HepG2 (cell line): ENCODE results near the gene RSKR. TPM values are rescaled to one million over a fixed set of nuclear protein-coding genes. Genes with fewer than 3 reads are reported as not detected.

ENCODE experiments used
- PLRG1 ChIP-seq: fragments of 450-650 bp; conservative IDR thresholded peaks from 2 replicates; pipeline ENCODE4 v1.6.1; 2016
- RFX5 ChIP-seq: IDR thresholded peaks from 2 replicates; pipeline ENCODE4 v1.6.1; 2011; ENCODE audit warnings: low read depth, low read length, improper control_type of control experiment
- TEAD3 ChIP-seq: optimal IDR thresholded peaks from 2 replicates; pipeline ENCODE3; 2016; ENCODE audit warnings: borderline replicate concordance
- ZFX ChIP-seq: sonication (generic); formaldehyde crosslinking; IDR thresholded peaks from 2 replicates; pipeline ENCODE4 v1.4.0; 2020; ENCODE audit warnings: mild to moderate bottlenecking, low read depth, missing genetic modification reagents, moderate library complexity
- ZNF329 ChIP-seq: sonication (generic); formaldehyde crosslinking; IDR thresholded peaks from 2 replicates; pipeline ENCODE4 v1.9.0; 2021; ENCODE audit warnings: low read depth, mild to moderate bottlenecking, missing genetic modification reagents
- ZNF441 ChIP-seq: sonication (generic); formaldehyde crosslinking; IDR thresholded peaks from 2 replicates; pipeline ENCODE4 v1.7.0; 2021; ENCODE audit warnings: missing genetic modification reagents, borderline replicate concordance
- ZNF446 ChIP-seq: sonication (generic); formaldehyde crosslinking; IDR thresholded peaks from 2 replicates; pipeline ENCODE4 v1.5.0; 2020; ENCODE audit warnings: mild to moderate bottlenecking, missing genetic modification reagents
- ZNF460 ChIP-seq: sonication (generic); formaldehyde crosslinking; IDR thresholded peaks from 2 replicates; pipeline ENCODE4 v1.5.1; 2020; ENCODE audit warnings: missing genetic modification reagents, mild to moderate bottlenecking, borderline replicate concordance
- ZNF619 ChIP-seq: sonication (generic); formaldehyde crosslinking; IDR thresholded peaks from 2 replicates; pipeline ENCODE4 v1.4.0; 2020; ENCODE audit warnings: mild to moderate bottlenecking, missing genetic modification reagents
- ZNF709 ChIP-seq: sonication (generic); formaldehyde crosslinking; IDR thresholded peaks from 2 replicates; pipeline ENCODE4 v1.5.0; 2020; ENCODE audit warnings: mild to moderate bottlenecking, missing genetic modification reagents
- ZNF761 ChIP-seq: sonication (generic); formaldehyde crosslinking; conservative IDR thresholded peaks from 2 replicates; pipeline ENCODE4 v1.4.0; 2020; ENCODE audit warnings: mild to moderate bottlenecking, missing genetic modification reagents
- ZNF816 ChIP-seq: sonication (generic); formaldehyde crosslinking; IDR thresholded peaks from 2 replicates; pipeline ENCODE4 v1.8.0; 2022; ENCODE audit warnings: missing genetic modification reagents, mild to moderate bottlenecking, borderline replicate concordance
- polyA plus RNA-seq, 8 experiments: library from polyadenylated mRNA; depleted of rRNA in 3 of 8; stranded (reverse) in 7 of 8; unstranded in 1 of 8; fragments of >200 nt; fragmentation: Illumina TruSeq in 4 of 8; extraction: Trizol in 4 of 8; gene quantifications; 2 replicates each; pipeline versions ENCODE4 v1.2.1 to v1.2.3, GENCODE V29; 2011 to 2016; ENCODE audit warnings: low read depth in 4 of 8, missing spikeins in 1 of 8, mixed read lengths in 1 of 8; ENCODE audit not compliant: insufficient read depth in 1 of 8
- total RNA-seq, 5 experiments: library from RNA; depleted of rRNA; stranded (reverse); fragments of >200 nt; fragmentation: Illumina TruSeq; extraction: Trizol; gene quantifications; 2 replicates each; pipeline ENCODE4 v1.2.3, GENCODE V29; 2016; ENCODE audit warnings: low read depth in 1 of 5
- TF ChIP-seq, protein P1 (sequence below): IDR thresholded peaks from 2 replicates; pipeline ENCODE4 v1.6.1; 2016; ENCODE audit warnings: mild to moderate bottlenecking
- TF ChIP-seq, protein P2 (sequence below): sonication (generic); formaldehyde crosslinking; IDR thresholded peaks from 2 replicates; pipeline ENCODE4 v1.4.0; 2020; ENCODE audit warnings: missing genetic modification reagents, borderline replicate concordance
- TF ChIP-seq, protein P3 (sequence below), 2 experiments: IDR thresholded peaks; 2 replicates each; pipeline ENCODE4 v1.6.1; 2011 to 2012; ENCODE audit warnings: low read length in 2 of 2, borderline replicate concordance in 1 of 2, low read depth in 1 of 2, mild to moderate bottlenecking in 1 of 2, moderate library complexity in 1 of 2
- TF ChIP-seq, protein P4 (sequence below): sonication (generic); formaldehyde crosslinking; IDR thresholded peaks from 2 replicates; pipeline ENCODE4 v1.5.1; 2020; ENCODE audit warnings: missing genetic modification reagents, mild to moderate bottlenecking, borderline replicate concordance
- TF ChIP-seq, protein P5 (sequence below): sonication (generic); formaldehyde crosslinking; IDR thresholded peaks from 2 replicates; pipeline ENCODE4 v1.4.0; 2020; ENCODE audit warnings: missing genetic modification reagents
- TF ChIP-seq, protein P6 (sequence below): IDR thresholded peaks from 2 replicates; pipeline ENCODE4 v1.6.1; 2016; ENCODE audit warnings: missing genetic modification reagents, missing compliant biosample characterization

Gene RSKR
- total and polyA plus RNA-seq, 2 of the 13 experiments (the other 11 are each of a cell fraction or from before 2014, with no cell fraction given), result 5.0 to 10.4 TPM

DNA sequence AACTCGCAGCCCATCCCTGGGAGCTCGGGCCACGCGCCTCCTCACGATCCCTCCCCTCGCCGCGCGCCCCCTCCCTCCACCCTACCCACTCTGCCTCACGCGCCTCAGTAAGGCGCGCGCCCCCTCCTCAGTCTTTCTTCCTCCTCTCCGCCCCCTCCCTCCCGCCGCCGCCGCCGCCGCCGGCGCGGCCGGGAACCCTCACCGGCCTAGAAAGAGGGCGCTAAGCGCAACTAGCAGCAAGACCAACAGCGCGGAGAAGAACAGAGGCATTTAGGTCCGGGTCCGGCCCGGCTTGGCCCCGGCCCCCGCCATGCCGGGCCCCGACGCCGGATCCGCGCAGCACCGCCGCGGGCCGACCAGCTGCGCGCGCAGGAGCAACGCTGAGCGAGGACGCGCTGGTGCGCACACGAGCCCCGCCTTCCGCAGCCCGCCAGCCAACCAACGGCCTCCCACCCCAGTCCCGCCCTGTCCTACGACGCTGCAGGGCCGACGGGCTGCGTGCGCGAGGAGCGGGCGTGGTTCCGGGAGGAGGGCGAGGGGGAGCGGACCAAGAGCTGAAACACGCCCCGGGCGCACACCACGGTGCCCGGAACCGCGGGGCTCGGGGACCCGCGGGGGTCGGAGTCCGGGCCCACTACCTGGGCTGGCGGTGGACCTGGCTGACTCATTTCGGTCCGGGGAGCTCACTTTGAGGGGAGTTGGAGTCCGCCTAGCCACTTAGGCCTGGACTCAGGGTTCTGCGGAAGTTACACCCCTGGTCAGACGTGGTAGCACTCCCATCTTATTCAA lies 31.0 kb upstream of the RSKR start, which contains the start of gene BLTP2 (continued):
- TF ChIP-seq ZNF816 (CRISPR knock-in tag) (peak; percentile 83; the same call in 1 of the 2 replicates), TEAD3 (CRISPR knock-in tag) (peak; percentile 33), PLRG1 (no peak), ZNF446 (CRISPR knock-in tag) (no peak), ZNF709 (CRISPR knock-in tag) (no peak; the same call in 1 of the 2 replicates), ZNF329 (CRISPR knock-in tag) (peak; percentile 72; the same call in 1 of the 2 replicates), ZNF761 (CRISPR knock-in tag) (peak; percentile 82), RFX5 (no peak), ZNF619 (CRISPR knock-in tag) (no peak), ZNF441 (CRISPR knock-in tag) (peak; percentile 82), ZNF460 (CRISPR knock-in tag) (no peak), ZFX (CRISPR knock-in tag) (no peak; the same call in none of the 2 replicates)
- TF ChIP-seq, protein P1, sequence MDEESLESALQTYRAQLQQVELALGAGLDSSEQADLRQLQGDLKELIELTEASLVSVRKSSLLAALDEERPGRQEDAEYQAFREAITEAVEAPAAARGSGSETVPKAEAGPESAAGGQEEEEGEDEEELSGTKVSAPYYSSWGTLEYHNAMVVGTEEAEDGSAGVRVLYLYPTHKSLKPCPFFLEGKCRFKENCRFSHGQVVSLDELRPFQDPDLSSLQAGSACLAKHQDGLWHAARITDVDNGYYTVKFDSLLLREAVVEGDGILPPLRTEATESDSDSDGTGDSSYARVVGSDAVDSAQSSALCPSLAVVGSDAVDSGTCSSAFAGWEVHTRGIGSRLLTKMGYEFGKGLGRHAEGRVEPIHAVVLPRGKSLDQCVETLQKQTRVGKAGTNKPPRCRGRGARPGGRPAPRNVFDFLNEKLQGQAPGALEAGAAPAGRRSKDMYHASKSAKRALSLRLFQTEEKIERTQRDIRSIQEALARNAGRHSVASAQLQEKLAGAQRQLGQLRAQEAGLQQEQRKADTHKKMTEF (CRISPR knock-in tag), result peak; percentile 73; the same call in 1 of the 2 replicates
- TF ChIP-seq, protein P2, sequence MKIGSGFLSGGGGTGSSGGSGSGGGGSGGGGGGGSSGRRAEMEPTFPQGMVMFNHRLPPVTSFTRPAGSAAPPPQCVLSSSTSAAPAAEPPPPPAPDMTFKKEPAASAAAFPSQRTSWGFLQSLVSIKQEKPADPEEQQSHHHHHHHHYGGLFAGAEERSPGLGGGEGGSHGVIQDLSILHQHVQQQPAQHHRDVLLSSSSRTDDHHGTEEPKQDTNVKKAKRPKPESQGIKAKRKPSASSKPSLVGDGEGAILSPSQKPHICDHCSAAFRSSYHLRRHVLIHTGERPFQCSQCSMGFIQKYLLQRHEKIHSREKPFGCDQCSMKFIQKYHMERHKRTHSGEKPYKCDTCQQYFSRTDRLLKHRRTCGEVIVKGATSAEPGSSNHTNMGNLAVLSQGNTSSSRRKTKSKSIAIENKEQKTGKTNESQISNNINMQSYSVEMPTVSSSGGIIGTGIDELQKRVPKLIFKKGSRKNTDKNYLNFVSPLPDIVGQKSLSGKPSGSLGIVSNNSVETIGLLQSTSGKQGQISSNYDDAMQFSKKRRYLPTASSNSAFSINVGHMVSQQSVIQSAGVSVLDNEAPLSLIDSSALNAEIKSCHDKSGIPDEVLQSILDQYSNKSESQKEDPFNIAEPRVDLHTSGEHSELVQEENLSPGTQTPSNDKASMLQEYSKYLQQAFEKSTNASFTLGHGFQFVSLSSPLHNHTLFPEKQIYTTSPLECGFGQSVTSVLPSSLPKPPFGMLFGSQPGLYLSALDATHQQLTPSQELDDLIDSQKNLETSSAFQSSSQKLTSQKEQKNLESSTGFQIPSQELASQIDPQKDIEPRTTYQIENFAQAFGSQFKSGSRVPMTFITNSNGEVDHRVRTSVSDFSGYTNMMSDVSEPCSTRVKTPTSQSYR (CRISPR knock-in tag), result no peak
- TF ChIP-seq, protein P3, sequence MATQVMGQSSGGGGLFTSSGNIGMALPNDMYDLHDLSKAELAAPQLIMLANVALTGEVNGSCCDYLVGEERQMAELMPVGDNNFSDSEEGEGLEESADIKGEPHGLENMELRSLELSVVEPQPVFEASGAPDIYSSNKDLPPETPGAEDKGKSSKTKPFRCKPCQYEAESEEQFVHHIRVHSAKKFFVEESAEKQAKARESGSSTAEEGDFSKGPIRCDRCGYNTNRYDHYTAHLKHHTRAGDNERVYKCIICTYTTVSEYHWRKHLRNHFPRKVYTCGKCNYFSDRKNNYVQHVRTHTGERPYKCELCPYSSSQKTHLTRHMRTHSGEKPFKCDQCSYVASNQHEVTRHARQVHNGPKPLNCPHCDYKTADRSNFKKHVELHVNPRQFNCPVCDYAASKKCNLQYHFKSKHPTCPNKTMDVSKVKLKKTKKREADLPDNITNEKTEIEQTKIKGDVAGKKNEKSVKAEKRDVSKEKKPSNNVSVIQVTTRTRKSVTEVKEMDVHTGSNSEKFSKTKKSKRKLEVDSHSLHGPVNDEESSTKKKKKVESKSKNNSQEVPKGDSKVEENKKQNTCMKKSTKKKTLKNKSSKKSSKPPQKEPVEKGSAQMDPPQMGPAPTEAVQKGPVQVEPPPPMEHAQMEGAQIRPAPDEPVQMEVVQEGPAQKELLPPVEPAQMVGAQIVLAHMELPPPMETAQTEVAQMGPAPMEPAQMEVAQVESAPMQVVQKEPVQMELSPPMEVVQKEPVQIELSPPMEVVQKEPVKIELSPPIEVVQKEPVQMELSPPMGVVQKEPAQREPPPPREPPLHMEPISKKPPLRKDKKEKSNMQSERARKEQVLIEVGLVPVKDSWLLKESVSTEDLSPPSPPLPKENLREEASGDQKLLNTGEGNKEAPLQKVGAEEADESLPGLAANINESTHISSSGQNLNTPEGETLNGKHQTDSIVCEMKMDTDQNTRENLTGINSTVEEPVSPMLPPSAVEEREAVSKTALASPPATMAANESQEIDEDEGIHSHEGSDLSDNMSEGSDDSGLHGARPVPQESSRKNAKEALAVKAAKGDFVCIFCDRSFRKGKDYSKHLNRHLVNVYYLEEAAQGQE (IDR thresholded peaks at IDR 0.05; ENCODE audit: borderline replicate concordance in 1 of 2, low read depth in 1 of 2, low read length in 2 of 2), result peak in 1 of 2 experiments; percentile 25; a peak in 1 of 4 replicates
- TF ChIP-seq, protein P4, sequence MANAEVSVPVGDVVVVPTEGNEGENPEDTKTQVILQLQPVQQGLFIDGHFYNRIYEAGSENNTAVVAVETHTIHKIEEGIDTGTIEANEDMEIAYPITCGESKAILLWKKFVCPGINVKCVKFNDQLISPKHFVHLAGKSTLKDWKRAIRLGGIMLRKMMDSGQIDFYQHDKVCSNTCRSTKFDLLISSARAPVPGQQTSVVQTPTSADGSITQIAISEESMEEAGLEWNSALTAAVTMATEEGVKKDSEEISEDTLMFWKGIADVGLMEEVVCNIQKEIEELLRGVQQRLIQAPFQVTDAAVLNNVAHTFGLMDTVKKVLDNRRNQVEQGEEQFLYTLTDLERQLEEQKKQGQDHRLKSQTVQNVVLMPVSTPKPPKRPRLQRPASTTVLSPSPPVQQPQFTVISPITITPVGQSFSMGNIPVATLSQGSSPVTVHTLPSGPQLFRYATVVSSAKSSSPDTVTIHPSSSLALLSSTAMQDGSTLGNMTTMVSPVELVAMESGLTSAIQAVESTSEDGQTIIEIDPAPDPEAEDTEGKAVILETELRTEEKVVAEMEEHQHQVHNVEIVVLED (CRISPR knock-in tag), result peak; percentile 97
- TF ChIP-seq, protein P5, sequence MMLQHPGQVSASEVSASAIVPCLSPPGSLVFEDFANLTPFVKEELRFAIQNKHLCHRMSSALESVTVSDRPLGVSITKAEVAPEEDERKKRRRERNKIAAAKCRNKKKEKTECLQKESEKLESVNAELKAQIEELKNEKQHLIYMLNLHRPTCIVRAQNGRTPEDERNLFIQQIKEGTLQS (CRISPR knock-in tag), result no peak
- TF ChIP-seq, protein P6, sequence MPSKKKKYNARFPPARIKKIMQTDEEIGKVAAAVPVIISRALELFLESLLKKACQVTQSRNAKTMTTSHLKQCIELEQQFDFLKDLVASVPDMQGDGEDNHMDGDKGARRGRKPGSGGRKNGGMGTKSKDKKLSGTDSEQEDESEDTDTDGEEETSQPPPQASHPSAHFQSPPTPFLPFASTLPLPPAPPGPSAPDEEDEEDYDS, result peak; percentile 78
